ENCODE data around the gene CHRD.

- no peak for TF ChIP-seq POLR2AphosphoS5 (IDR thresholded peaks at IDR 0.05; ENCODE audit: low read depth, low read length)
- TF ChIP-seq POLR2A (IDR thresholded peaks at IDR 0.05; ENCODE audit: low read depth, low read length): no peak
- no peak for TF ChIP-seq TAF1 (IDR thresholded peaks at IDR 0.05; ENCODE audit: low read depth, low read length)
- TF ChIP-seq SPI1 (IDR thresholded peaks at IDR 0.05; ENCODE audit: low read depth, low read length): no peak
- no peak for TF ChIP-seq POU2F2 (IDR thresholded peaks at IDR 0.05; ENCODE audit: low read depth, low read length)
Observed at GRCh38 chr3:184349563-184350470, 30.0 kb upstream of the CHRD start.
